ENCODE data around the gene WWP2. TPM values are rescaled to one million over a fixed set of nuclear protein-coding genes. Genes with fewer than 3 reads are reported as not detected.
"Not testable (repeated sequence)": the region's sequence is repeated elsewhere in the genome, so short reads cannot be mapped to it uniquely, and the experiment has no call there.

WWP2 gene
- total RNA-seq, 1 experiment from 2014 or later: 40.2 TPM

GRCh38 chr16:69731280-69731679, 30.9 kb upstream of the WWP2 start:
- H2BK15ac ChIP-seq (ENCODE audit: low read depth, low read length); H3K9me3 ChIP-seq (ENCODE audit: control insufficient read depth, low read depth, low read length); H3K56ac ChIP-seq (ENCODE audit: insufficient read length, low read depth, low read length); H2AK5ac ChIP-seq (ENCODE audit: insufficient read length, low read length); H3K27ac Mint-ChIP-seq; H2BK5ac ChIP-seq (ENCODE audit: insufficient read length, low read length); H3K36me3 Mint-ChIP-seq (ENCODE audit: insufficient read depth in 1 of 3, low read depth in 3 of 3); H3K79me1 ChIP-seq (ENCODE audit: insufficient read depth, low read depth, low read length, poor library complexity, severe bottlenecking); H3K18ac ChIP-seq (ENCODE audit: insufficient read length, low read depth, low read length); H4K5ac ChIP-seq (ENCODE audit: insufficient read length, low read depth, low read length); H4K91ac ChIP-seq (ENCODE audit: insufficient read length, low read depth, low read length); H3T11ph ChIP-seq (ENCODE audit: low read length); H3K4me3 Mint-ChIP-seq; DNase-seq; H3K14ac ChIP-seq (ENCODE audit: insufficient read depth, low read length); H2BK12ac ChIP-seq (ENCODE audit: insufficient read length, low read depth, low read length); H2BK120ac ChIP-seq (ENCODE audit: low read depth, low read length, poor library complexity, severe bottlenecking); H3K9me3 Mint-ChIP-seq; H4K20me1 ChIP-seq (ENCODE audit: control insufficient read depth, insufficient read depth, insufficient read length); H2BK20ac ChIP-seq (ENCODE audit: low read depth, low read length, poor library complexity, severe bottlenecking); H3K27me3 Mint-ChIP-seq (ENCODE audit: low read depth); H3K23ac ChIP-seq (ENCODE audit: insufficient read length, low read depth, low read length); H3K23me2 ChIP-seq (ENCODE audit: insufficient read length, low read depth, low read length, poor library complexity, severe bottlenecking); H4K8ac ChIP-seq (replicated peaks; ENCODE audit: insufficient read length, low read depth, low read length); H3K4ac ChIP-seq (ENCODE audit: low read depth, low read length); H3K9ac ChIP-seq (ENCODE audit: extremely low read depth, insufficient read length, low read length); H3K79me2 ChIP-seq (ENCODE audit: insufficient read depth, low read length); H3K27me3 ChIP-seq (ENCODE audit: insufficient read depth, low read length); H3K27ac ChIP-seq (ENCODE audit: insufficient read length, low read depth, low read length); H3K4me2 ChIP-seq (ENCODE audit: insufficient read depth, insufficient read length, low read length); H2AFZ ChIP-seq (ENCODE audit: low read length); H3K4me1 ChIP-seq (ENCODE audit: insufficient read depth, low read length): not testable (repeated sequence)
- peaks cover 12 to 26% of the 10 kb centered on the region in 2 experiments for H3K4me1 Mint-ChIP-seq
- no CpG with 5 or more reads among the region's 5 CpGs for WGBS (ENCODE audit: extremely low coverage, insufficient read length, low lambda C conversion rate)

All from H9 (cell line).